Activated T-helper 2 cell treated with anti-CD3 and anti-CD28 coated beads, Interferon-gamma antibody, Interleukin-2, Interleukin-4, amounts not matched to agents 10 μg/mL and 5 μg/mL and 100 μg/mL, durations not matched to agents 14 hours and 24 hours and 36 hours (primary cell): ENCODE measurements around the gene SPATA31D3. TPM values are rescaled to one million over a fixed set of nuclear protein-coding genes. Genes with fewer than 3 reads are reported as not detected.
"Not testable (repeated sequence)": the region's sequence is repeated elsewhere in the genome, so short reads cannot be mapped to it uniquely, and the experiment has no call there.

Source experiments
- DNase-seq: peaks from one replicate; pipeline ENCODE4 v3.0.0; 2021; ENCODE audit warnings: low spot score
- H3K27ac Mint-ChIP-seq: one replicate; pipeline ENCODE4 v1.8.0; 2021; ENCODE audit warnings: mixed read lengths
- H3K27me3 Mint-ChIP-seq: one replicate; pipeline ENCODE4 v1.8.0; 2021; ENCODE audit warnings: low read depth, mixed read lengths
- H3K36me3 Mint-ChIP-seq: one replicate; pipeline ENCODE4 v1.8.0; 2021; ENCODE audit warnings: low read depth, mixed read lengths
- H3K4me1 Mint-ChIP-seq: one replicate; pipeline ENCODE4 v1.8.0; 2021; ENCODE audit warnings: low read depth, mixed read lengths
- H3K4me3 Mint-ChIP-seq: one replicate; pipeline ENCODE4 v1.8.0; 2021; ENCODE audit warnings: low read depth, mild to moderate bottlenecking, moderate library complexity, mixed read lengths
- H3K9me3 Mint-ChIP-seq: one replicate; pipeline ENCODE4 v1.8.0; 2021; ENCODE audit warnings: mixed read lengths
- intact Hi-C: fragments of 100-400 bp; cut with micrococcal nuclease; formaldehyde crosslinking; loops from one replicate; pipeline ENCODE4 v1.15.1; 2023
- total RNA-seq: library from RNA; stranded (reverse); gene quantifications from 2 replicates; pipeline ENCODE4 v1.2.3, GENCODE V29; 2022

The SPATA31D3 gene
- total RNA-seq, 1 donor from 2014 or later = not detected

- Mint-ChIP-seq H3K27ac (no peak overlapping the region), H3K4me1 (no peaks in the 10 kb centered on the region), H3K4me3 (no peak overlapping the region), H3K27me3 (no peaks in the 10 kb centered on the region), H3K9me3 (peaks cover 10% of the 10 kb centered on the region), H3K36me3 (no peaks in the 10 kb centered on the region)
- no peak for DNase-seq
- intact Hi-C loops = no loop called here
Measured at GRCh38 chr9:81986051-81986450, 42.8 kb downstream of the SPATA31D3 start.

- H3K36me3 Mint-ChIP-seq, H3K27ac Mint-ChIP-seq, H3K4me1 Mint-ChIP-seq, intact Hi-C loops, DNase-seq, H3K4me3 Mint-ChIP-seq, H3K27me3 Mint-ChIP-seq: not testable (repeated sequence)
- peaks cover 19% of the 10 kb centered on the region for H3K9me3 Mint-ChIP-seq
Measured at GRCh38 chr9:81988472-81988871, 45.2 kb downstream of the SPATA31D3 start, which contains the start of gene SPATA31D1. Gene SPATA31D1 (plus strand): TSS chr9:81988772. CDS start chr9:81988819, 47 bp downstream.

GRCh38 chr9:81989700-81990099 is 46.4 kb downstream of the SPATA31D3 start:
- Mint-ChIP-seq H3K4me1 (no peaks in the 10 kb centered on the region), H3K4me3 (no peak overlapping the region), H3K9me3 (peaks cover 18% of the 10 kb centered on the region), H3K36me3 (no peaks in the 10 kb centered on the region), H3K27ac (no peak overlapping the region), H3K27me3 (no peaks in the 10 kb centered on the region)
- no peak for DNase-seq
- intact Hi-C loops = no loop called here

GRCh38 chr9:81993656-81994055 is 50.4 kb downstream of the SPATA31D3 start:
- intact Hi-C loops = no loop called here
- Mint-ChIP-seq H3K36me3 (no peaks in the 10 kb centered on the region), H3K27me3 (no peaks in the 10 kb centered on the region), H3K4me1 (no peaks in the 10 kb centered on the region), H3K9me3 (peaks cover 18% of the 10 kb centered on the region), H3K4me3 (no peak overlapping the region), H3K27ac (no peak overlapping the region)
- DNase-seq = no peak

Other genes starting within 250 kb of the SPATA31D3 start
- not detected in 2 replicates for gene SPATA31D4, start 15.1 kb upstream of the SPATA31D3 start, total RNA-seq
- not detected in 2 replicates for gene SPATA31D1, start 45.3 kb downstream of the SPATA31D3 start, total RNA-seq